ENCODE data around the gene OFD1.

DNA sequence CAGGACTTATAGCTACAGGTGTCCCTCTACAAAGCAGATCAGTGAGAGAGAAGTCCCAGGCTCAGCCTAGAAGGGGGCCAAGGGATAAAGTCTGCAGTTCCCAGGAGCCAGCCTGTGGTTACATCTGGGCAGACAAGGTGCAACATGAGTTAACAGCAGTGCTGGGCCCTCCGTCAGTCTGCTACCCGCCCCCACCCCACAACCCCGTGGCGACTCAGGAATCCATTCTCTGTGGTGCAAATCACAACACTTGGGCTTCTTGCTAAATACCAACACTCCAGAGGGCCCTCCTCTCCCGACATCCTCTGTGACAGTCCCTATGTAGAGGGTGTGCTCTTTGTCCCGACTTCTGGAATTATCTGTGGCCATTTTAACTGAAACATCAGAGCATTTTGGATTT, 68.6 kb downstream of the OFD1 start:
- TF ChIP-seq, protein P1, sequence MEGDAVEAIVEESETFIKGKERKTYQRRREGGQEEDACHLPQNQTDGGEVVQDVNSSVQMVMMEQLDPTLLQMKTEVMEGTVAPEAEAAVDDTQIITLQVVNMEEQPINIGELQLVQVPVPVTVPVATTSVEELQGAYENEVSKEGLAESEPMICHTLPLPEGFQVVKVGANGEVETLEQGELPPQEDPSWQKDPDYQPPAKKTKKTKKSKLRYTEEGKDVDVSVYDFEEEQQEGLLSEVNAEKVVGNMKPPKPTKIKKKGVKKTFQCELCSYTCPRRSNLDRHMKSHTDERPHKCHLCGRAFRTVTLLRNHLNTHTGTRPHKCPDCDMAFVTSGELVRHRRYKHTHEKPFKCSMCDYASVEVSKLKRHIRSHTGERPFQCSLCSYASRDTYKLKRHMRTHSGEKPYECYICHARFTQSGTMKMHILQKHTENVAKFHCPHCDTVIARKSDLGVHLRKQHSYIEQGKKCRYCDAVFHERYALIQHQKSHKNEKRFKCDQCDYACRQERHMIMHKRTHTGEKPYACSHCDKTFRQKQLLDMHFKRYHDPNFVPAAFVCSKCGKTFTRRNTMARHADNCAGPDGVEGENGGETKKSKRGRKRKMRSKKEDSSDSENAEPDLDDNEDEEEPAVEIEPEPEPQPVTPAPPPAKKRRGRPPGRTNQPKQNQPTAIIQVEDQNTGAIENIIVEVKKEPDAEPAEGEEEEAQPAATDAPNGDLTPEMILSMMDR (IDR thresholded peaks at IDR 0.05) = no peak
- no peak for TF ChIP-seq POLR2A (IDR thresholded peaks at IDR 0.05)

Measured in body of pancreas (tissue), 4 donors.